RWPE2 (cell line): ENCODE measurements around the gene CNTN4.

Experiments used
- ATAC-seq: fragments of 200-7000 bp; cut with Tn5 transposase; 3 replicates; pipeline ENCODE4 v1.9.1; 2021; ENCODE audit warnings: low read depth
- DNase-seq: peaks from one replicate; pipeline ENCODE4 v3.0.0-alpha.2; 2020; ENCODE audit warnings: low spot score
- H3K27ac ChIP-seq: fragments of 450-650 bp; 2 replicates; pipeline ENCODE4 v1.5.1; 2017; ENCODE audit warnings: mild to moderate bottlenecking; ENCODE audit not compliant: poor library complexity, severe bottlenecking
- H3K27me3 ChIP-seq: fragments of 250-450 bp; sonication (Bioruptor Pico); 2 replicates; pipeline ENCODE4 v1.5.1; 2021; ENCODE audit warnings: mild to moderate bottlenecking, moderate library complexity; ENCODE audit not compliant: insufficient read depth, poor library complexity, severe bottlenecking
- H3K36me3 ChIP-seq: fragments of 250-450 bp; sonication (Bioruptor Pico); 2 replicates; pipeline ENCODE4 v1.5.1; 2020; ENCODE audit warnings: low read depth, mild to moderate bottlenecking, moderate library complexity
- H3K4me1 ChIP-seq: fragments of 250-450 bp; sonication (Bioruptor Pico); 2 replicates; pipeline ENCODE4 v1.5.1; 2021; ENCODE audit warnings: mild to moderate bottlenecking, moderate library complexity; ENCODE audit not compliant: insufficient read depth, poor library complexity, severe bottlenecking
- H3K4me3 ChIP-seq: fragments of 250-450 bp; sonication (Bioruptor Pico); 2 replicates; pipeline ENCODE4 v1.5.1; 2021; ENCODE audit warnings: mild to moderate bottlenecking, moderate library complexity; ENCODE audit not compliant: severe bottlenecking
- H3K9me3 ChIP-seq: fragments of 250-450 bp; sonication (Bioruptor Pico); 2 replicates; pipeline ENCODE4 v1.5.1; 2021; ENCODE audit warnings: mild to moderate bottlenecking, moderate library complexity; ENCODE audit not compliant: severe bottlenecking
- TF ChIP-seq, protein P1 (sequence below): fragments of 450-650 bp; IDR thresholded peaks from one replicate; pipeline ENCODE4 v1.5.1; 2017; ENCODE audit warnings: mild to moderate bottlenecking, moderate library complexity; ENCODE audit not compliant: poor library complexity, severe bottlenecking

The CNTN4 gene

GRCh38 chr3:2978977-2979732 lies 880.5 kb downstream of the CNTN4 start:
- H3K36me3 ChIP-seq, result no peaks in the 10 kb centered on the region
- H3K27ac ChIP-seq, result no peak overlapping the region
- ATAC-seq, result no peak
- no peaks in the 10 kb centered on the region for H3K27me3 ChIP-seq
- no peak for DNase-seq
- H3K4me3 ChIP-seq, result no peak overlapping the region
- no peaks in the 10 kb centered on the region for H3K4me1 ChIP-seq
- no peaks in the 10 kb centered on the region for H3K9me3 ChIP-seq
- TF ChIP-seq, protein P1, sequence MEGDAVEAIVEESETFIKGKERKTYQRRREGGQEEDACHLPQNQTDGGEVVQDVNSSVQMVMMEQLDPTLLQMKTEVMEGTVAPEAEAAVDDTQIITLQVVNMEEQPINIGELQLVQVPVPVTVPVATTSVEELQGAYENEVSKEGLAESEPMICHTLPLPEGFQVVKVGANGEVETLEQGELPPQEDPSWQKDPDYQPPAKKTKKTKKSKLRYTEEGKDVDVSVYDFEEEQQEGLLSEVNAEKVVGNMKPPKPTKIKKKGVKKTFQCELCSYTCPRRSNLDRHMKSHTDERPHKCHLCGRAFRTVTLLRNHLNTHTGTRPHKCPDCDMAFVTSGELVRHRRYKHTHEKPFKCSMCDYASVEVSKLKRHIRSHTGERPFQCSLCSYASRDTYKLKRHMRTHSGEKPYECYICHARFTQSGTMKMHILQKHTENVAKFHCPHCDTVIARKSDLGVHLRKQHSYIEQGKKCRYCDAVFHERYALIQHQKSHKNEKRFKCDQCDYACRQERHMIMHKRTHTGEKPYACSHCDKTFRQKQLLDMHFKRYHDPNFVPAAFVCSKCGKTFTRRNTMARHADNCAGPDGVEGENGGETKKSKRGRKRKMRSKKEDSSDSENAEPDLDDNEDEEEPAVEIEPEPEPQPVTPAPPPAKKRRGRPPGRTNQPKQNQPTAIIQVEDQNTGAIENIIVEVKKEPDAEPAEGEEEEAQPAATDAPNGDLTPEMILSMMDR, result no peak

DNA sequence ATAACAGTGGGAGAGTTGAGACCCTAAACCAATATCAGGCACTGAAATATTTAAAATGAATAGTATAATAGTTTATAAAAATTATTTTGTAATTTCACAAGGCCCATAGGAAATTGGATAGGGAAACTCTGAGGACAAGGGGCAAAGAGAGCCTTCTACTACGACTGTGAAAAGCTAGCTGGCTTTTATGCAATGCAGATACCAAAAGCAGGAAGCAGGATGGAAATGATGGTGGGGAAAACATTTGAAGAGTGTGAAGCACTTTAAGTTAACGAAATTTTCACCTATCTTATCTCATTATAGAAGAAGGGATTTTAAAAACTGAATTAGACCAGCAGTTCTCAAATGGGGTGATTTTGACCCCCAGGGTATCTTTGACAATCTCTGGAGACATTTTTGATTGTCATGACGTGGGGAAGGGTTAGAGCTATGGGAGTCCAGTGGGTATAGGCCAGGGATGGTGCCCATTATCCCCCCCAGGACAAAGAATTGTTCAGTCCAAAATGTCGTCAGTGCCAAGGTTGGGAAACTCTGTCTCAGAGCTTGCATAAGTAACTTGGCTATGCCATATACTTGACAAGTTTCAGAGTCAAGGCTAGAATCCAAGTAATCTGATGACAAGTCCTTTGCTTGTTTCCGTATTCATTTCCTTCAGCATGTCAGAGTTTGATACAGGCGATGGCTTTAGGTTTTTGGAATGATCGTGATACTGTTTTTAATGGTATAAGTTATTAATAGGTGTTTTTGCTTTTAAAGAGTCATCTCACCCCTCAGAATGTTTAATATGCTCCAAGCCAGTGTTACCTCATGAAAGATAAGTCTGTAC lies 885.6 kb downstream of the CNTN4 start:
- ATAC-seq, result no peak
- no peak overlapping the region for H3K4me3 ChIP-seq
- TF ChIP-seq, protein P1, result no peak
- no peaks in the 10 kb centered on the region for H3K27me3 ChIP-seq
- no peaks in the 10 kb centered on the region for H3K9me3 ChIP-seq
- H3K27ac ChIP-seq, result no peak overlapping the region
- H3K36me3 ChIP-seq, result no peaks in the 10 kb centered on the region
- H3K4me1 ChIP-seq, result no peaks in the 10 kb centered on the region
- no peak for DNase-seq

DNA sequence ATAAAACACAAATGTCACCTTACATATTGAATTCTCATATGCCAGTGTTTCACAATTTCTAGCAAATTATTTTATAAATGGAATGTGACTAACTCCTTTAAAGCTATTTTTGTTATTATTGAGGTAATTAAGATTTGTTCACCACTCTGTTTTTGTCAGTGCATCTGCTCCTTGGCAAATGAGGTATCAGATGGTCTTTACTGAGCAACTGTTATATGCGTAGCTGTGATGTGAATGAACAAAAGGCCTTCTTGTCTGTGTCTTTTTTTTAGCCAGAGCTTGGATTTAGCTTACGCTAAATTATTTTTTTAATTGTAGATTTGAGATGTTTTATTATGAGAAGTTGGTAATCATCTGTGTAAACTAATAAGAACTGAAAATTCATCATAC lies 886.2 kb downstream of the CNTN4 start:
- Histone ChIP-seq H3K9me3 (no peaks in the 10 kb centered on the region), H3K27me3 (no peaks in the 10 kb centered on the region), H3K36me3 (no peaks in the 10 kb centered on the region), H3K4me1 (no peaks in the 10 kb centered on the region), H3K4me3 (no peak overlapping the region), H3K27ac (no peak overlapping the region)
- ATAC-seq, result no peak
- TF ChIP-seq, protein P1, result no peak
- no peak for DNase-seq

GRCh38 chr3:2985479-2985878 lies 886.8 kb downstream of the CNTN4 start:
- no peak overlapping the region for H3K4me3 ChIP-seq
- H3K9me3 ChIP-seq, result no peaks in the 10 kb centered on the region
- no peak for DNase-seq
- TF ChIP-seq, protein P1, result no peak
- H3K36me3 ChIP-seq, result no peaks in the 10 kb centered on the region
- no peaks in the 10 kb centered on the region for H3K4me1 ChIP-seq
- no peaks in the 10 kb centered on the region for H3K27me3 ChIP-seq
- no peak overlapping the region for H3K27ac ChIP-seq
- no peak for ATAC-seq
